Mucosa of gallbladder (tissue), 1 donor: Measurements from ENCODE around the gene GOPC. TPM values are rescaled to one million over a fixed set of nuclear protein-coding genes. Genes with fewer than 3 reads are reported as not detected.
"Not testable (repeated sequence)": the region's sequence is repeated elsewhere in the genome, so short reads cannot be mapped to it uniquely, and the experiment has no call there.

ENCODE experiments used
- DNase-seq: peaks from one replicate; pipeline ENCODE4 v3.0.0-alpha.2; 2020; ENCODE audit warnings: low spot score
- total RNA-seq: library from RNA; stranded (reverse); gene quantifications from one replicate; pipeline ENCODE4 v1.2.1, GENCODE V29; 2021
- donor health status: DM: no; HTN: no; CAD: no.

GOPC gene
- total RNA-seq = 20.9 TPM

DNA sequence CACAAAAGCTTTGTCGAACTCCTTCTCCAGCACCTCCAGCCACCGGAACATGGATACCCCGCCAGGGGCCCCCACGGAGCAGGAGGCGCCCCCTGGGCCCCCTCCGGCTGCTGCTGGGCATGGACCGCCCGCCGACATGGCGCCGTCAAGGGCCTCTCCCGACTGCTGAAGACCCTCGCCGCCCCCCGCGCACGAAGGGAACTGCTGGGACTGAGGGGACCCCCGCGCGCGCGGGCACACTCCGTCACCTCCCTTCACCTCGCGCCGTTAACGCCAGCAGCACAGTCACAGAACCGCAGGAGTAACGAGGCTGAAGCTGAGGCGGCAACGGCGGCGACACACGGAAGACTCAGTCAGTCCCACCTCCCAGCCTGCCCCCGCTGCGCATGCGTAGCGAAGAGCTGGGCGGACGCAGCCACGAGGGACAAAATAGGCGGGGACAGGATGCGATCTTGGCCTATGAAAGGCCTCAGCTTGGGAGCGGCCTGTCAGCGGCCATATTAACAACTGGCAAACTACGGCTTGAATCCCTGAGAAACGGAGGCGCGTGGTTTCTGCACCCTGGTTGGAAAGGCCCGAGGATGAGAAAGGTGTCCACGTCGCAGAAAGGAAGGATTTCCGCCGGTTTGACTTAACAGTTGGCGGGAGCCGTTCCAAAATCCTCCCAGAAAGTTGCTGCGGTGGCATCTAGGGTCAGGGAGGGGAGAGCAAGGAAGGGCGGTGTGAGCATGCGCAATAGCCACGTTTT lies at the start of gene GOPC:
GOPC (minus strand) TSS at position 361 of the 748 bp plus-strand sequence; CDS start at position 138, 223 bp downstream.
- DNase-seq = peak; percentile 97

DNA sequence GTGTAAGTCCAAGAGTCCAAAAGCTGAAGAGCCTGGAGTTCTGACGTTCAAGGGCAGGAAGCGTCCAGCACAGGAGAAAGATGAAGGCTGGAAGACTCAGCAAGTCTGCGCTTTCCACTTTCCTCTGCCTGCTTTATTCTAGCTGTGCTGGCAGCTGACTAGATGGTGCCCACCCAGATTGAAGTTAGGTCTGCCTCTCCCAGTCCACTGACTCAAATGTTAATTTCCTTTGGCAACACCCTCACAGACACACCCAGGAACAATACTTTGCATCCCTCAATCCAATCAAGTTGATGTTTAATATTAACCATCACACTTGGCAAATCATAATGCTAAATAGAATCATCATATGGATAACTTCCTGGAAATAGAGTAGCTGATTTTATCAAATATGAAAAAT lies 49.7 kb upstream of the GOPC start:
- not testable (repeated sequence) for DNase-seq

GRCh38 chr6:117642976-117643375 lies 40.7 kb upstream of the GOPC start:
- no peak for DNase-seq

- DNase-seq = no peak
These were observed 35.5 kb upstream of the GOPC start for GRCh38 chr6:117637770-117638169.

- DNase-seq = no peak
These were observed 26.9 kb upstream of the GOPC start for GRCh38 chr6:117629119-117629660.

DNA sequence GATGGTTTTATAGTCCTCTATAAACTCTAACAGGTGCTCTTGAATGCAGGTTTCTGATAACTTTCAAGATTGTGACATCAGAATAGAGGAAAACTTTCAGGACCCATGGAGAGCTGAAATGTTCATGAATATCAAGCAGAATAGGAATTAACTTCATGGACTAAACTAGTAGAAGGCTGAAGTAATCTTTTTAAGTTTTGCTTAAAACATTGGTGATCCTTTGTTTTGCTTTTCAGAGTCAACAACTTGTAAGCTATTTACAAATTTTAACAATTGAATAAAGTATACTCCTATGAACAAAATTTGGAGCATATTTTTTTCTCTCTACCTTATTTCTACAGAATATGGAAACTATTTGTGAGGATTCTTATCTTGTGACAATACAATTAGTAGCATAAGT lies 25.2 kb upstream of the GOPC start:
- DNase-seq = no peak

DNA sequence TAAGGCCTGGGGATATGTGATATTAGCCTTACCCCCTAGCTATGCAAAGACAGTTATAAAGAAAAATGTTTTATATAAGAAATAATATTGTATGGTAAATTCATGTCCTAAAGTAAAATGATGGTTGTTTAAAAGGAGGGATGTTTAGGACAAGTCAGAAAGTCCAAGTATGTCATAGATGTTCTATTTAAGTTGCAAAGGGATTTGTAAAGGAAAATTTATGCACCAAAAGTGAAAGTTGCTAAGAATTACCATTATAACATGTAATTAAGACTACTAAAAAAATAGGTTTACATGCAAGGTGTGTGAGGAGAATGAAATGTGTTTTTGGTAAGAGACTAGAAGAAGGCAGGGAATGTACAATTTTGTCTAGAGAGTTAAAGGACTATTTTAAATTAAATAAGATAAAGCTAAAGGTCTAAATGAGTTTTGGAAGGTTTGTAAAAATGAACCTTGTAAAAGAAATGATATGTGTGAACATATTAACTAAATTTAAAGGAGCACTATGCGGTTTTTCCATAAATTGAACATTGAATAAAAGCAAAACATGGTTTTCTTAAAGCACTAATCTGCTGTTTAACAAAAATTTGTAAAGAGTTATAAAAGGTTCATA lies 22.7 kb upstream of the GOPC start:
- no peak for DNase-seq

DNA sequence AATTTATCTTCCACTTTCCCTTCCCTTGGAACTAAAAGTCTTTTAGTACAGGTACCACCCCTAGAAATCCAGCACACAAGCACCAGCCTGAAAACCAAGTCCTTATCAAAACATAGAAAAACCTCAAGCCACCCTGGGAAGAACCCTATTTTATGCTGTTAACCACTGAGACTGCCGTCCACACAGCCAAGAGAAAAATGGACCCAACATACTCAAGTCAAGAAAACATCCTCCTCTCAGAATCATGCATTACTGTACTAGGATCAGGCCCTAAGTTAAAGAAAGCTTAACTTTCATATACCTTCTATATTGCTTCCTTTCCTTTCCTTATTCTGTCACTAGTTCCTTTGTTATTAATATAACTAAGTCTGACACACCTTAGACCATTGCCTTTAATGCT lies 16.9 kb upstream of the GOPC start:
- no peak for DNase-seq

- no peak for DNase-seq
These were observed 15.1 kb upstream of the GOPC start for GRCh38 chr6:117617210-117618035.

DNA sequence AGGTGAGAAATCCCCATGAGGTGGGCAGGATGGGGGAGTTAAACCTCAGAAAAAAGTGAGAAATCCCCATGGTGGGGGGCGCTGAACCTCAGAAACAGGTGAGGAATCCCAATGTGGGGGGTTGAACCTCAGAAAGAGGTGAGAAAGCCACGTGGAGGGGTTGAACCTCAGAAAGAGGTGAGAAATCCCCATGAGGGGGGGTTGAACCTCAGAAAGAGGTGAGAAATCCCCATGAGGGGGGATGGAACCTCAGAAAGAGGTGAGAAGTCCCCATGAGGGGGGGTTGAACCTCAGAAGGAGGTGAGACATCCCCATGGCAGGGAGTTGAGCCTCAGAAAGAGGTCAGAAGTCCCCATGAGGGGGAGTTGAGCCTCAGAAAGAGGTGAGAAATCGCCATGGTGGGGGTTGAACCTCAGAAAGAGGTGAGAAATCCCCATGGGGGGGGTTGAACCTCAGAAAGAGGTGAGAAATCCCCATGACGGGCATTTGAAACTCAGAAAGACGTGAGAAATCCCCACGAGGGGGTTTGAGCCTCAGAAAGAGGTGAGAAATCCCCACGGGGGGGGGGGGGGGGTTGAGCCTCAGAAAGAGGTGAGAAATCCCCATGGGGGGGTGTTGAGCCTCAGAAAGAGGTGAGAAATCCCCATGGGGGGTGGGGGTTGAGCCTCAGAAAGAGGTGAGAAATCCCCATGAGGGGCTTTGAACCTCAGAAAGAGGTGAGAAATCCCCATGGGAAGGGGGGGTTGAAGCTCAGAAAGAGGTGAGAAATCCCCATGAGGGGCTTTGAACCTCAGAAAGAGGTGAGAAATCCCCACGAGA lies 14.3 kb upstream of the GOPC start:
- no peak for DNase-seq

- DNase-seq = no peak
These were observed 13.6 kb upstream of the GOPC start for GRCh38 chr6:117615750-117616390.

DNA sequence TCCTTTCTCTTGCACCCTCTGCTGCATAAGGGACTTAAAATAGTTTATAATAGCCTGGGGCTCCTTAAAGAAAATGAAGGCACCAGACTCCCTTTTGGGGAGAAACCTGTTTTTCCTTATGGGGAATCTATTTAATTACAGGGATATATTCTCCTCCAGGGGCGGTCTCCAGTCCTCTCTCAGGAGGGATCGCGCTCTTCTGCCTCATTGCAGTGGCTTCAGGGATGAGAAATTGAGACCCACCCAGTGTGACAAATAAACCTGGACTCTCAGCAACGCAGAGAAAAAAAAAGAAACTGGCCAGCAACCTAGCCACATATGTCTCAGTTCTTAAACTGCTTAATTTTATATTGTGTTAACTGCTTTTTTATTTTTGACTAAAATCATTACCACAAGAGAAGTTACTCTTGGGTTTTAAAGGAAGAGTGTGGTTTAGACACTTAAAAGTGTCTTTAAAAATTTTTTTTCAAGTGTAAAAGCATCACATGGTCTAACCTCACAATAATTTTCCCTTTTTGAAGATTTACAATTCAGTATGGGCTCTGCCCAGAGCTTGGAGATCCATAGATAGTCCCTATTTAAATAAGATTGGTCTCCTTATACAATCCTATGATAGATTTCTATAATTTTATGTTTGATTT lies 11.7 kb upstream of the GOPC start:
- no peak for DNase-seq

- no peak for DNase-seq
These were observed 5.2 kb upstream of the GOPC start for GRCh38 chr6:117607511-117607910.

- DNase-seq = peak; percentile 61
These were observed 3.0 kb upstream of the GOPC start for GRCh38 chr6:117605169-117605826.

DNA sequence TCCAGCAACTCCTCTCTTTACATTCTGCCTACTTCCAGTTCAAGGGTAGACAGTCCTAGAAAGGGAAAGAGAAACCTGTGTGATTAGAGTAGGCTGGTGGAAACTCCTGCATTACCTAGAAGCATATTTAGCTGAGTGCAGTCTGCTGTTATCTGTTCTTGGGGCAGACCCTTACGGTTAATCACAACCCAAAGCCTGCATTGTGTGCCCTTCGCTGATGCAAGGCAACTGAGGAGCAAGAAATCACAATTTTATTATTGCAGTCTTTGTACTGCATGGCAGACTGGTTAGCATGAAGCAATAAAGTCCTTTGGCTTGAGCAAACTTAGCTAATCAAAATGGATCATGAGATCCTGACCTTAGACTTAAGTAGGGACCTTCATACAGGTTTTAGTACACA lies 1.5 kb upstream of the GOPC start:
- DNase-seq = no peak

DNA sequence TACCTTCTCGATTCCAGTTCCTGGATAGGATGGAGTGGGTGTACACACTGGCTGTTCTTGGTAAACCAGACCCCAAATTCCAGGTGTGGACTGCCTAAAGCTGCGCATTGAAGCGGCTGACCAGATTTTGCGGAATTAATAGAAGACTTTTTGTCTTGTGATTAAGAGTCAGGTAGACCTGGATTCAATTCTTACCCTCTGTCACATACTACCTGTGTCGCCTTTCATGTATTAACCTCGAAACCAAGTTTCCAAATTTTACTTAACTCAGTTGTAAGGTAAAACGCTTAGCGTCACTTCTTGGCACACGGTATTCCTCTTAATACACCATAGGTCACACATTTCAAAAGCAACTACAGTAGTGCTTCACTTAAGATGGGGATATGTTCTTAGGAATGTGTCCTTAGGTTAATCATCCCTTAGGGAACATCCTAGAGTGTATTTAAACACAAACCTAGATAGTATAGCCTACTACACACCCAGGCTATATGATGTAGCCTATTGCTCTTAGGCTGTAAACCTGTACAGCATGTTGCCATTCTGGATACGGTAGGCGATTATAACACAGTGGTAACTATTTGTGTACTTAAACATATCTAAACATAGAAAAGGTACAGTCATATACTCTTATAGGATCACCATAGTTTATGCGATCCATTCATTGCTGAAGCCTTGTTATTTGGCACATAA lies 733 bp upstream of the GOPC start:
- no peak for DNase-seq

DNA sequence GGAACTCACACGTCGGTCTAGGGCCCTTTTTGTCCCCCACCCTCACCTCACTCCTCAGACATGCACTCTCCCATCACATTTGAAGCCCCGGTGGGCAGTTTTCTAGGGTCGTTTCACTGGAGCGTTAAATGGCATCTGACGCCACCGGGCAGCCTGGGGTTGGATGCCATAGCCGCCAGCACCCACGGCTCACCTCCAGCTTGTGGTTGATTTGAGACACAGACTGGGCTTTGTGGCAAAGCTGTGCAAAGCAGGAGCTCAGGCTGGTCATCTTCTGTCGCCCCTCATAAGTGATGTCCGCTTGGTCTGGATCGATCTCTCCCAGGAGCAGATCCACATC lies 530 bp downstream of the GOPC start:
- peak; percentile 10 for DNase-seq

DNA sequence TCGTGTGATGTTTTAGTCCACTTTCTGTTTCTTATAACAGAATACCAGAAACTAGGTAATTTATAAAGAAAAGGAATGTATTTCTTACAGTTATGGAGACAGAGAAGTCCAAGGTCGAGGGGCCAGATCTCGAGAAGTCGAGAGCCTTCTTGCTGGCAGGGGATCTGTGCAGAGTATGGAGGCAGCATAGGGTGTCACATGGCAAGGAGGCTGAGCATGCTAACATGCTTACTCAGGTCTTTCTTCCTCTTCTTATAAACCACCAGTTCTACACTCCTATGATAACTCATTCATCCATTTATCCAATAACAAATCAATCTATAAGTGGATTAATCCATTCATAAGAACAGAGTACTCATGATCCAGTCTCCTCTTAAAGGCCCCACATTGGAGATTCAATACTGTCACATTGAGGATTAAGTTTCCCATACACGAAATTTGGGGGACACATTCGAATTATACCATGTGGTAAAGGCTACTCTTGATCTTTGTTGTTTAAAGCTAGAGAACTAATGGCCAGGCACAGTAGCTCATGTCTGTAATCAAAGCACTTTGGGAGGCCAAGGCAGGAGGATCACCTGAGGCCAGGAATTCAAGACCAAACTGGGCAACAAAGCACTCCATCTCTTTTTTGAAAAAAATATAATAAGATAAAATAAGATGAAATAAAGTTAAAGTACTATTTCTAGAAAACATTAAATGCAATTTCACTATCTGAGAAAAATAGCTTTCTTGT lies 2.1 kb downstream of the GOPC start:
- DNase-seq = no peak

GRCh38 chr6:117597755-117598154 lies 4.6 kb downstream of the GOPC start:
- no peak for DNase-seq
